Measurements from ENCODE around the gene CCDC71. TPM values are rescaled to one million over a fixed set of nuclear protein-coding genes. Genes with fewer than 3 reads are reported as not detected.

The CCDC71 gene
- polyA plus RNA-seq, 2 donors = 10.1 to 19.1 TPM

GRCh38 chr3:49171775-49172500, 5.8 kb upstream of the CCDC71 start:
- peaks cover 0 to 18% of the 10 kb centered on the region in 2 donors for H3K36me3 ChIP-seq (ENCODE audit: control insufficient read depth in 2 of 2, insufficient read depth in 2 of 2, low read length in 1 of 2)
- no peaks in the 10 kb centered on the region for H3K9me3 ChIP-seq (ENCODE audit: control insufficient read depth in 2 of 2, insufficient read depth in 1 of 2, low read depth in 1 of 2, low read length in 1 of 2)
- peak overlapping the region; percentile 68 to 81 for H3K4me3 ChIP-seq (ENCODE audit: low read depth in 1 of 2, low read length in 2 of 2)
- no peaks in the 10 kb centered on the region for H3K27me3 ChIP-seq (ENCODE audit: control insufficient read depth in 1 of 2, insufficient read depth in 2 of 2, low read length in 2 of 2)
- H3K27ac ChIP-seq (ENCODE audit: low read depth in 2 of 2, low read length in 1 of 2) = peak overlapping the region; percentile 76 to 83
- 21 to 29% methylated on average over 7 of the region's 7 CpGs for WGBS, 2 donors
- peaks cover 6 to 14% of the 10 kb centered on the region in 2 donors for H3K4me1 ChIP-seq (ENCODE audit: control insufficient read depth in 2 of 2, insufficient read depth in 2 of 2, low read length in 1 of 2)

- Histone ChIP-seq H3K9me3 (ENCODE audit: control insufficient read depth in 2 of 2, insufficient read depth in 1 of 2, low read depth in 1 of 2, low read length in 1 of 2) (no peaks in the 10 kb centered on the region), H3K4me3 (ENCODE audit: low read depth in 1 of 2, low read length in 2 of 2) (peak within 1 kb of the TSS; percentile 68 to 81), H3K27ac (ENCODE audit: low read depth in 2 of 2, low read length in 1 of 2) (peak within 1 kb of the TSS; percentile 76 to 83), H3K36me3 (ENCODE audit: control insufficient read depth in 2 of 2, insufficient read depth in 2 of 2, low read length in 1 of 2) (peaks cover 0 to 15% of the 10 kb centered on the region in 2 donors), H3K27me3 (ENCODE audit: control insufficient read depth in 1 of 2, insufficient read depth in 2 of 2, low read length in 2 of 2) (no peaks in the 10 kb centered on the region), H3K4me1 (ENCODE audit: control insufficient read depth in 2 of 2, insufficient read depth in 2 of 2, low read length in 1 of 2) (peaks cover 6 to 17% of the 10 kb centered on the region in 2 donors)
- 1 to 2% methylated on average over 49 to 57 of the region's 57 CpGs for WGBS, 2 donors
Observed at GRCh38 chr3:49171119-49171774, 5.1 kb upstream of the CCDC71 start, which contains the start of gene KLHDC8B. TSS of gene KLHDC8B (plus strand) at chr3:49171598. CDS start at chr3:49172770, 1,172 bp downstream.

- peak overlapping the region; percentile 68 to 81 for H3K4me3 ChIP-seq (ENCODE audit: low read depth in 1 of 2, low read length in 2 of 2)
- 0 to 10% methylated on average over 1 of the region's 1 CpG for WGBS, 2 donors
- H3K27me3 ChIP-seq (ENCODE audit: control insufficient read depth in 1 of 2, insufficient read depth in 2 of 2, low read length in 2 of 2) = no peaks in the 10 kb centered on the region
- no peaks in the 10 kb centered on the region for H3K9me3 ChIP-seq (ENCODE audit: control insufficient read depth in 2 of 2, insufficient read depth in 1 of 2, low read depth in 1 of 2, low read length in 1 of 2)
- peak overlapping the region; percentile 76 to 83 for H3K27ac ChIP-seq (ENCODE audit: low read depth in 2 of 2, low read length in 1 of 2)
- peaks cover 6 to 17% of the 10 kb centered on the region in 2 donors for H3K4me1 ChIP-seq (ENCODE audit: control insufficient read depth in 2 of 2, insufficient read depth in 2 of 2, low read length in 1 of 2)
- H3K36me3 ChIP-seq (ENCODE audit: control insufficient read depth in 2 of 2, insufficient read depth in 2 of 2, low read length in 1 of 2) = peaks cover 0 to 13% of the 10 kb centered on the region in 2 donors
Observed at GRCh38 chr3:49170744-49171118, 4.6 kb upstream of the CCDC71 start.

GRCh38 chr3:49166752-49167556, 823 bp upstream of the CCDC71 start:
- Histone ChIP-seq H3K9me3 (ENCODE audit: control insufficient read depth in 2 of 2, insufficient read depth in 1 of 2, low read depth in 1 of 2, low read length in 1 of 2) (no peaks in the 10 kb centered on the region), H3K27me3 (ENCODE audit: control insufficient read depth in 1 of 2, insufficient read depth in 2 of 2, low read length in 2 of 2) (no peaks in the 10 kb centered on the region), H3K27ac (ENCODE audit: low read depth in 2 of 2, low read length in 1 of 2) (peak overlapping the region; percentile 86 to 91), H3K4me3 (ENCODE audit: low read depth in 1 of 2, low read length in 2 of 2) (peak overlapping the region in 1 of 2 donors; percentile 72), H3K36me3 (ENCODE audit: control insufficient read depth in 2 of 2, insufficient read depth in 2 of 2, low read length in 1 of 2) (peaks cover 12 to 16% of the 10 kb centered on the region in 2 donors), H3K4me1 (ENCODE audit: control insufficient read depth in 2 of 2, insufficient read depth in 2 of 2, low read length in 1 of 2) (peaks cover 6 to 9% of the 10 kb centered on the region in 2 donors)
- 90 to 92% methylated on average over 6 of the region's 6 CpGs for WGBS, 2 donors

- Histone ChIP-seq H3K36me3 (ENCODE audit: control insufficient read depth in 2 of 2, insufficient read depth in 2 of 2, low read length in 1 of 2) (peaks cover 12 to 16% of the 10 kb centered on the region in 2 donors), H3K27ac (ENCODE audit: low read depth in 2 of 2, low read length in 1 of 2) (peak overlapping the region; percentile 86 to 91), H3K9me3 (ENCODE audit: control insufficient read depth in 2 of 2, insufficient read depth in 1 of 2, low read depth in 1 of 2, low read length in 1 of 2) (no peaks in the 10 kb centered on the region), H3K4me1 (ENCODE audit: control insufficient read depth in 2 of 2, insufficient read depth in 2 of 2, low read length in 1 of 2) (peaks cover 6 to 9% of the 10 kb centered on the region in 2 donors), H3K4me3 (ENCODE audit: low read depth in 1 of 2, low read length in 2 of 2) (peak overlapping the region; percentile 72 to 94), H3K27me3 (ENCODE audit: control insufficient read depth in 1 of 2, insufficient read depth in 2 of 2, low read length in 2 of 2) (no peaks in the 10 kb centered on the region)
- WGBS, 2 donors = 27 to 31% methylated on average over 6 of the region's 6 CpGs
Observed at GRCh38 chr3:49164983-49165720, 979 bp downstream of the CCDC71 start.

- Histone ChIP-seq H3K36me3 (ENCODE audit: control insufficient read depth in 2 of 2, insufficient read depth in 2 of 2, low read length in 1 of 2) (peaks cover 12 to 16% of the 10 kb centered on the region in 2 donors), H3K27me3 (ENCODE audit: control insufficient read depth in 1 of 2, insufficient read depth in 2 of 2, low read length in 2 of 2) (no peaks in the 10 kb centered on the region), H3K27ac (ENCODE audit: low read depth in 2 of 2, low read length in 1 of 2) (no peak overlapping the region), H3K4me1 (ENCODE audit: control insufficient read depth in 2 of 2, insufficient read depth in 2 of 2, low read length in 1 of 2) (peaks cover 6 to 9% of the 10 kb centered on the region in 2 donors), H3K4me3 (ENCODE audit: low read depth in 1 of 2, low read length in 2 of 2) (no peak overlapping the region), H3K9me3 (ENCODE audit: control insufficient read depth in 2 of 2, insufficient read depth in 1 of 2, low read depth in 1 of 2, low read length in 1 of 2) (no peaks in the 10 kb centered on the region)
- WGBS, 2 donors = 93 to 95% methylated on average over 8 of the region's 8 CpGs
Observed at GRCh38 chr3:49163609-49164008, 2.5 kb downstream of the CCDC71 start.

- Histone ChIP-seq H3K9me3 (ENCODE audit: control insufficient read depth in 2 of 2, insufficient read depth in 1 of 2, low read depth in 1 of 2, low read length in 1 of 2) (no peaks in the 10 kb centered on the region), H3K36me3 (ENCODE audit: control insufficient read depth in 2 of 2, insufficient read depth in 2 of 2, low read length in 1 of 2) (peaks cover 12 to 17% of the 10 kb centered on the region in 2 donors), H3K27me3 (ENCODE audit: control insufficient read depth in 1 of 2, insufficient read depth in 2 of 2, low read length in 2 of 2) (no peaks in the 10 kb centered on the region), H3K4me3 (ENCODE audit: low read depth in 1 of 2, low read length in 2 of 2) (no peak overlapping the region), H3K4me1 (ENCODE audit: control insufficient read depth in 2 of 2, insufficient read depth in 2 of 2, low read length in 1 of 2) (peaks cover 6 to 9% of the 10 kb centered on the region in 2 donors), H3K27ac (ENCODE audit: low read depth in 2 of 2, low read length in 1 of 2) (no peak overlapping the region)
- 94 to 95% methylated on average over 21 of the region's 21 CpGs for WGBS, 2 donors
Observed at GRCh38 chr3:49162751-49163419, 3.2 kb downstream of the CCDC71 start.

- no peaks in the 10 kb centered on the region for H3K27me3 ChIP-seq (ENCODE audit: control insufficient read depth in 1 of 2, insufficient read depth in 2 of 2, low read length in 2 of 2)
- no peaks in the 10 kb centered on the region for H3K9me3 ChIP-seq (ENCODE audit: control insufficient read depth in 2 of 2, insufficient read depth in 1 of 2, low read depth in 1 of 2, low read length in 1 of 2)
- H3K27ac ChIP-seq (ENCODE audit: low read depth in 2 of 2, low read length in 1 of 2) = no peak overlapping the region
- no peak overlapping the region for H3K4me3 ChIP-seq (ENCODE audit: low read depth in 1 of 2, low read length in 2 of 2)
- WGBS, 2 donors = 73 to 76% methylated on average over 3 of the region's 3 CpGs
- H3K4me1 ChIP-seq (ENCODE audit: control insufficient read depth in 2 of 2, insufficient read depth in 2 of 2, low read length in 1 of 2) = peaks cover 6 to 9% of the 10 kb centered on the region in 2 donors
- peaks cover 12 to 18% of the 10 kb centered on the region in 2 donors for H3K36me3 ChIP-seq (ENCODE audit: control insufficient read depth in 2 of 2, insufficient read depth in 2 of 2, low read length in 1 of 2)
Observed at GRCh38 chr3:49161808-49162530, 4.2 kb downstream of the CCDC71 start.

Measured in esophagus (tissue), 2 donors.